Putamen (tissue), 1 donor: ENCODE results near the gene MIEN1.
"Not testable (repeated sequence)": the region's sequence is repeated elsewhere in the genome, so short reads cannot be mapped to it uniquely, and the experiment has no call there.

ENCODE experiments used
- DNase-seq: peaks from one replicate; pipeline ENCODE4 v3.0.0-alpha.2; 2016; ENCODE audit warnings: low spot score

The MIEN1 gene

GRCh38 chr17:39699157-39699817, 31.0 kb downstream of the MIEN1 start:
- not testable (repeated sequence) for DNase-seq

- no peak for DNase-seq
These were observed 32.4 kb downstream of the MIEN1 start for GRCh38 chr17:39697961-39698360.

- no peak for DNase-seq
These were observed 33.6 kb downstream of the MIEN1 start for GRCh38 chr17:39696731-39697130.

GRCh38 chr17:39695089-39695474, 35.2 kb downstream of the MIEN1 start:
- no peak for DNase-seq

- DNase-seq, result no peak
These were observed 35.7 kb downstream of the MIEN1 start for GRCh38 chr17:39694593-39694992.

GRCh38 chr17:39688945-39689344, 41.4 kb downstream of the MIEN1 start:
- no peak for DNase-seq

GRCh38 chr17:39688475-39688835, 41.9 kb downstream of the MIEN1 start:
- DNase-seq, result no peak

- DNase-seq, result peak; percentile 88
These were observed 42.5 kb downstream of the MIEN1 start, which contains the start of gene PGAP3 for GRCh38 chr17:39687546-39688474. PGAP3 (minus strand) TSS chr17:39688057; CDS start chr17:39688014, 43 bp downstream.

- DNase-seq, result no peak
These were observed 43.2 kb downstream of the MIEN1 start for GRCh38 chr17:39687101-39687545.

GRCh38 chr17:39684369-39685192, 45.8 kb downstream of the MIEN1 start:
- no peak for DNase-seq

GRCh38 chr17:39683295-39683939, 46.9 kb downstream of the MIEN1 start:
- DNase-seq, result no peak

GRCh38 chr17:39679521-39680192, 50.7 kb downstream of the MIEN1 start:
- DNase-seq, result no peak
